NCI-H146 treated with DMSO at 0.1 percent for 48 hours (cell line): Measurements from ENCODE around the gene PLCXD1.
"Not testable (repeated sequence)": the region's sequence is repeated elsewhere in the genome, so short reads cannot be mapped to it uniquely, and the experiment has no call there.

Source experiments
- DNase-seq: peaks from one replicate; lab custom pipeline; 2025; ENCODE audit not compliant: unreplicated experiment; lab: John Stamatoyannopoulos, UW

Gene PLCXD1

DNA sequence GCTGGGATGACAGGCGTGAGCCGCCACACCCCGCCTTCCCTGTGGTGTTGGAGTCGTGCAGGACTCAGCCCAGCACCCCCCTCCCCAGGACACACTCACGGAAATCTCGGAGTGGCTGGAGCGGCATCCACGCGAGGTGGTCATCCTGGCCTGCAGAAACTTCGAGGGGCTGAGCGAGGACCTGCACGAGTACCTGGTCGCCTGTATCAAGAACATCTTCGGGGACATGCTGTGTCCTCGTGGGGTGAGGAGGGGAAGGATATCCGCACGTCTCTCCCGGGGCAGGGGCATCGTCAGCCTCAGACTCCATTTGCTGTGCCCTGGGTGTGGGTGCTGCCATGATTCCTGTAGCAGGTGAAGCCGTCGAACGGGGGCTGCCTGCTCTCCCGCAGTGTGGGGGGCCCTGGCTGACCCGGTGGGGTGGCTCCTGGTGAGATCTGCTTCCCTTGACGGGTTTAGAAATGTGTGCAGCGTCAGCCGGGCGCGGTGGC lies 10.3 kb downstream of the PLCXD1 start:
- no peak for DNase-seq

DNA sequence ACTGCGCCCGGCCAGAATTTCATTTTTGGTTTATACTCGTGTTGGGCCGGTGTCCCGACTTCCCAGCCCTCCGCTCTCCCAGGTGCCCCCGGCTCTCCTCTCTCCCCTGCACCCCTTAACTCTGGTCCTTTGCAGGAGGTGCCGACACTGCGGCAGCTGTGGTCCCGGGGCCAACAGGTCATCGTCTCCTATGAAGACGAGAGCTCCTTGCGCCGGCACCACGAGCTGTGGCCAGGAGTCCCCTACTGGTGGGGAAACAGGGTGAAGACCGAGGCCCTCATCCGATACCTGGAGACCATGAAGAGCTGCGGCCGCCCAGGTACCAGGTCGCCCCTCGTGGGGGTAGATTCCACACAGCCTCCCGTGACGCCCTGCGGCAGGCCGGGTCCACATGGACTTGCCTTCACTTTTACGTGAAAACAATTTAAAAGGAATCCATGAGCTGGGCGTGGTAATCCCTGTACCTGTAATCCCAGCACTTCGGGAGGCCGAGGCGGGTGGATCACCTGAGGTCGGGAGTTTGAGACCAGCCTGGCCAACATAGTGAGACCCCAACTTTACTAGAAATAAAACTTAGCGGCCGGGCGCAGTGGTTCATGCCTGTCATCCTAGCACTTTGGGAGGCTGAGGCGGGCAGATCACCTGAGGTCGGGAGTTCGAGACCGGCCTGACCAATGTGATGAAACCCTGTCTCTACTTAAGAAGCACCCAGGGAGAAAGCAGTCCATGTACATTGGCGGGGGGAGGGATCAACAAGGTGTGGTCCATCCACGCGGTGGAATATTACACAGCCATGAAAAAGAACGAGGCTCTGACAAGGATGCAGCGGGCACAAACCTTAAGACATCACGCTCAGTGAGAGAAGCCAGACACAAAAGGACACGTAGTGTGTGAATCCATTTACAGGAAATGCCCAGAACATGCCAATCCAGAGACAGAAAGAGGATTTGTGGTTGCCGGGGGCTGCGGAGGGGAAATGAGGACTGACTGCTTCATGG lies 12.0 kb downstream of the PLCXD1 start:
- no peak for DNase-seq

DNA sequence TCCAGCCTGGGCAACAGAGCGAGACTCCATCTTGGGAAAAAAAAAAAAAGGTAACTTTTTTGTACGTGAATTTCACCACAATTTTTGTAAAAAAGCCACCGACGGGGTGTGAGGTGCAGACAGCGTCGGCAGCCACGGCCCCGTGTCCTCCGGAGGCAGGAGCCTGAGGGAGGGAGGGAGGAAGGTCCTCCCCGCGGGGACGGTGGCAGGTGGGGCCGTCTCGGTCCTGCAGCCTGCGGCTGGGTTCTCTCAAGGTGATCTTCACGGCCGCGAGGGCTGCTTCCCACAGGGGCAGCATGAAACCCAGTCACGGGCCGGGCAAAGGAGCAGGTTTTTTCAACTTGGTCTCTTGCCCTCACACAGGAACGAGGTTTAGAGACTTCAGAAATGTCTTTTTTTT lies 14.0 kb downstream of the PLCXD1 start:
- no peak for DNase-seq

DNA sequence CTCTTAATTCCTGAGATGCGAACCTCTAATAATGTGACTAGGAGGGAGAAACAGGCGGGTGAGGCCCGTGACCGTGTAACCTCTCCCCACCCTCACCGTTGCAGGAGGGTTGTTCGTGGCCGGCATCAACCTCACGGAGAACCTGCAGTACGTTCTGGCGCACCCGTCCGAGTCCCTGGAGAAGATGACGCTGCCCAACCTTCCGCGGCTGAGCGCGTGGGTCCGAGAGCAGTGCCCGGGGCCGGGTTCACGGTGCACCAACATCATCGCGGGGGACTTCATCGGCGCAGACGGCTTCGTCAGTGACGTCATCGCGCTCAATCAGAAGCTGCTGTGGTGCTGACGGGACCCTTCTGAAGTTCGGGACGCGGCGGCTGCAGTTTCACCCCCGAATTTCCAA lies 17.8 kb downstream of the PLCXD1 start:
- DNase-seq, result no peak

DNA sequence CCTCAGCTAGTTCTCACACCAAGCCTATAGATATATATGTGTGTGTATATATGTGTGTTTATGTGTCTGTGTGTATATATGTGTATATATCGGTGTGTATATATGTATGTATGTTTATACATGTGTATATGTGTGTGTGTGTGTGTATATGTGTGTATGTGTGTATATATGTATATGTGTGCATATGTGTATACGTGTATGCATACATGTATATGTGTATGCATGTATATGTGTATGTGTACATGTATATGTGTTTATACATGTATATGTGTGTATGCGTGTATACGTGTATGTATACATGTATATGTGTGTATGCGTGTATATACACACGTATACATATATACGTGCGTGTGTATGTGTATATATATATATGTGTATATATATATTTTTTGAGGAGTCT lies 19.2 kb downstream of the PLCXD1 start:
- DNase-seq, result no peak

DNA sequence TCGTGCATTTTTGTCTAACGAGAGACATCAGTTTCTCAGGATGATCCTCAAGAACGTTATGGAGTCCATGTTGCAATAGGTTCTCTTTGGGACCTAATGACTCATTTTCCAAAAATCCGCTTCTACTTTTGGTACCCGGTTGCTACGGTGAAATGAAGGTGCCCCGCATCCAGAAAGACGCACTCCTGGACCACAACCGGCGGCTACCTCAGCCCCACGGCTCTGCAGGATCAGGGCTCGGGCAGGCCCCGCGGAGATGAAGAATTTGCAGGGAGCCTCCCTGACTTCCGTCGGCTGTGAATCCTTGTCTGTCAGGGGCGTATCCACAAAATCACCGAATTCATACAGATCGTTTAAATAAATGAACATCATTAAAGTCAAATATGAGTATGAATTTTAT lies 21.8 kb downstream of the PLCXD1 start:
- DNase-seq, result no peak

DNA sequence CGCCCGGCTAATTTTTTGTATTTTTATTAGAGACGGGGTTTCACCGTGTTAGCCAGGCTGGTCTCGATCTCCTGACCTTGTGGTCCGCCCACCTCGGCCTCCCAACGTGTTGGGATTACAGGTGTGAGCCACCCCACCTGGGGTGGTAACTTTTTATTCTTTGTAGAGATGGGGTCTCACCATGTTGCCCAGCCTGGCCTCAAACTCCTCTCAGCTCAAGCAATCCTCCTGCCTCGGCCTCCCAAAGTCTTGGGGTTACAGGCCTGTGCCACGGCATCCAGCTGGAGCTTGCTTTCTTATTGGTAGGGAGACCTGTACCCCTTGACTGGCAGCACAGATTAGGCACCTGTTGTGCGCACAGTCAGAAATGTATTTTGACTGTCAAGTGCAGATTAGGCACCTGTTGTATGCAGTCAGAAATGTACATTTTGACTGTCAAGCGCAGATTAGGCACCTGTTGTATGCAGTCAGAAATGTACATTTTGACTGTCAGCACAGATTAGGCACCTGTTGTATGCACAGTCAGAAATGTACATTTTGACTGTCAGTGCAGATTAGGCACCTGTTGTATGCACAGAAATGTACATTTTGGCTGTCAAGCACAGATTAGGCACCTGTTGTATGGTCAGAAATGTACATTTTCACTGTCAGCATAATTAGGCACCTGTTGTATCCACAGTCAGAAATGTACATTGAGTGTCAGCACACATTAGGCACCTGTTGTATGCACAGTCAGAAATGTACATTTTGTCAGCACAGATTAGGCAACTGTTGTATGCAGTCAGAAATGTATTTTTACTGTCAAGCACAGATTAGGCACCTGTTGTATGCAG lies 24.8 kb downstream of the PLCXD1 start:
- DNase-seq, result not testable (repeated sequence)

DNA sequence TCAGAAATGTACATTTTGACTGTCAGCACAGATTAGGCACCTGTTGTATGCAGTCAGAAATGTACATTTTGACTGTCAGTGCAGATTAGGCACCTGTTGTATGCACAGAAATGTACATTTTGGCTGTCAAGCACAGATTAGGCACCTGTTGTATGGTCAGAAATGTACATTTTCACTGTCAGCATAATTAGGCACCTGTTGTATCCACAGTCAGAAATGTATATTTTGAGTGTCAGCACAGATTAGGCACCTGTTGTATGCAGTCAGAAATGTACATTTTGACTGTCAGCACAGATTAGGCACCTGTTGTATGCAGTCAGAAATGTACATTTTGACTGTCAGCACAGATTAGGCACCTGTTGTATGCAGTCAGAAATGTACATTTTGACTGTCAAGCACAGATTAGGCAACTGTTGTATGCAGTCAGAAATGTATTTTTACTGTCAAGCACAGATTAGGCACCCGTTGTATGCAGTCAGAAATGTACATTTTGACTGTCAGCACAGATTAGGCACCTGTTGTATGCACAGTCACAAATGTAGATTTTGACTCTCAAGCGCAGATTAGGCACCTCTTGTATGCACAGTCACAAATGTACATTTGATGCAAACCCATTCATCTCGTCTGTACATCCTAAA lies 25.6 kb downstream of the PLCXD1 start:
- not testable (repeated sequence) for DNase-seq

DNA sequence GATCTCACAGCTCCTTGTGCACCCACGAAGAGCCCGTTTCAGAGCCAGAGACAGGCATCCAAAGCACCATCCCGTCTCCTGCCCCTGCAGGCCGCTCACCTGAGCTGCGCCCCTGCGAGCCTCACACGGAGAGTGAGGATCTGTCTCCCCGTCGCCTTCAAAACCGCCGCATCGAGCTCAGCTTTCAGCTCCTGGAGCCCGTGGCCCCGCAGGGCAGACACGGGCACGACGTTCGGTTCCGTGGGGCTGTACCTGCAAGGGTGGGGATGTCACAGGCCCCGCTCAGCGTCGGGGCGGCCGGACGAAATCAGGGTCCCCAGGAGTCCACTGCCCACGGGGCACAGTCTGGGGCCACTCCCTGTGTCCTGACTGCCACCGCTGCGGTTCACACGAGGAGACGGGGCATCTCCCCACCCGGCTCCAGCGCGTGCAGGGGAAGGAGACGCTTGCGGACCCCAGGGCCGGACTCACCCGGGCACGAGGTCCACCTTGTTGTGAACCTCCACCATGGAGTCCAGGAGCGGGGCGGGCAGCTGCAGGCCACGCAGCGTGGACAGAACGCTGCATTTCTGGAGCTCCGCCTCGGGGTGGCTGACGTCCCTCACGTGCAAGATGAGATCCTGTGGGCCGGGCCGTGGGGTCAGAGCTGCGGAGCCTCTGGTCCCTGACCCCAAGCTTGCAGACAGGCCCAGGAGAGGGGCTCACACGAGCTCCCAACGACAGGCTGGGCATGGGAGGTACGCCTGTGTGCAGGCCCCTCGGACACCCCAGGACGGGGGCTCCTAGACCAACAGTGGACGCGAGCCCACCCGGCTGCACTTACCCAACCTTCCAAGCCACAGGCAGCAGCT lies 26.3 kb downstream of the PLCXD1 start:
- DNase-seq, result no peak

DNA sequence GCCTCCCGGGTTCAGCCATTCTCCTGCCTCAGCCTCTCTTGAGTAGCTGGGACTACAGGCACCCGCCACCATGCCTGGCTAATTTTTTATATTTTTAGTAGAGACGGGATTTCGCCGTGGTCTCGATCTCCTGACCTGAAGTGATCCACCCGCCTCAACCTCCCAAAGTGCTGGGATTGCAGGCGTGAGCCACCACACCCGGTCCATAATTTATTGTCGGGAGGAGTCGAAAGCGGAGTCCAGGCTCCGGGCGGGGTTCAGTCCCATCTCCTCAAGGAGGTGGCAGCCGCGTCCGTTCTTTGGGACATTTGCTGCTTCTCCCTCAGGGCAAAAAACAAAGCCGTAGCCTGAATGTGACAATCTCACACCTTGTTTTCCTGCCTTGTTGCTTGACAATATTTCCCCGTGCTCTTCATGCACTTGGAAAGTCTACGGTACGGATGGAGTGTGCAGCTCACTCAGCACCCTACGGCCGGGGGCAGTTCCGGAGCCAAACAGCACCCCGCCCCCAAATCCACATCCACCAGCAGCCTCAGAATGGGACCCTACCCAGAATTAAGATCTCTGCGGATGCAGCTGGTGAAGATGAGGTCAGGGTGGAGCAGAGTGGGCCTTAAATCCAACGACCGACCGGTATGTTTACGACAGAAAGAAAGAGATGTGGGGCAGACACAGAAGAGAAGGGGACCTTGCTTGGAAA lies 27.8 kb downstream of the PLCXD1 start:
- no peak for DNase-seq

DNA sequence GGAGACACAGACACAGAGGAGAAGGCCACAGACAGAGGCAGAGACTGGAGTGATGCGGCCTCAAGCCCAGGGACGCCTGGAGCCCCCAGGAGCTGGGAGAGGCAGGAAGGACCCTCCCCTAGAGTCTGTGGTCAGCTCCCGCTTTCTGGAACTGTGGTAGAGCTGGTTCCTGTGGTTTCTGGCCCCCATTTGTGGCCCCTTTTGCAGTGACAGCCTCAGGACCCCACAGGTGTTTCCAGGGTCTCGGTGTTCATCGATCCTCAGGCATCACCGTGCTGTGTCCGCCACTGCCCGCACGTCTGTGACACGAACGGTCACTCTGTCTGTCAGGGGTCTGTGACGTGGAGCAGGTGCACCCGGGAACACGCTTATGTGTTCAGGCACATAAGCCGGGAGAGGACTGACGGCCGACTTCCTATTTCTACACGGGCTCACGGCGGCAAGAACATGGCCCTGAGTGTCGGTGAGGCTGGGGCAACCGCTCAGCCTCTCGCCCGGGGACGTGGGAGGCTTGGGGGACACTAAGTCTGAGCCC lies 29.5 kb downstream of the PLCXD1 start:
- DNase-seq, result no peak

DNA sequence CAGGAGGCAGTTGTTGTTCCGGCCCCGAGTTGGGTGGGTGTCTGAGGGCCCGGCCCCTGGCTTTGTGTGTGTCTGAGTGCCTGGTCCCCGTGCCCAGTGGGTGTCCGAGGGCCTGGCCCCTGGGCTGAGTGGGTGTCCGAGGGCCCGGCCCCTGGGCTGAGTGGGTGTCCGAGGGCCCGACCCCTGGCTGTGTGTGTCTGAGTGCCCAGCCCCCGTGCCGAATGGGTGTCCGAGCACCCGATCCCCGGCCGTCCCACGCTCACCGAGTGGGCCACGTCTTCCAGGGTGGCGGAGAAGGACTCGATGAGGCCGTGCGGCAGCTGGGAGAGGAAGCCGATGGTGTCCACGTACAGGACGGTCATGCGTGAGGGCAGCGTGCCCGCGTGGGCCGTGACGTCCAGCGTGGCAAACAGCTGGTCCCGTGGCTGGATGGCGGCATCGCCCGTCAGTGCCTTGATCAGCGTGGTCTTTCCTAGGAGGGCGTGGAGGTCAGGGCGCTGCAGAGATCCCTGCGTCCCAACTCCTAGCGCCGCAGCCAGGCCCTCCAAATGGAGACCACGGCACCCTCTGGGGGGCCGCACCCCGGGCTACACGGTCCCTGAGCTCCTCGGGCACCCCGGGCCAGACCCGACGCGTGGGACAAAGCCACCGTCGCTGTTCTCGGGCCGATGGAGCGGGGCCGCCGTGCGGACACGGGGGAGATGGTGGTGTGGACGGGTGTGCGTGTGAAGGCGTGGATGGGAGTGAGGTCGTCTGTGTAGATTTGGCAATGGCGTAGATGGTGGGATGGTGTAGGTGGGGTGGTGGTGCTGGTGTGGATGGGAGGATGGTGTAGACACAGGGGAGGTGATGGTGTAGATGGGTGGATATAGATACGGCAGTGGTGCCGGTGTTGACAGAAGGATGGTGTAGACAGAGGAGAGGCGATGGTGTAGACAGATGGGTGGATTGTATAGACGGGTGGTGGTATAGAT lies 30.3 kb downstream of the PLCXD1 start:
- no peak for DNase-seq

DNA sequence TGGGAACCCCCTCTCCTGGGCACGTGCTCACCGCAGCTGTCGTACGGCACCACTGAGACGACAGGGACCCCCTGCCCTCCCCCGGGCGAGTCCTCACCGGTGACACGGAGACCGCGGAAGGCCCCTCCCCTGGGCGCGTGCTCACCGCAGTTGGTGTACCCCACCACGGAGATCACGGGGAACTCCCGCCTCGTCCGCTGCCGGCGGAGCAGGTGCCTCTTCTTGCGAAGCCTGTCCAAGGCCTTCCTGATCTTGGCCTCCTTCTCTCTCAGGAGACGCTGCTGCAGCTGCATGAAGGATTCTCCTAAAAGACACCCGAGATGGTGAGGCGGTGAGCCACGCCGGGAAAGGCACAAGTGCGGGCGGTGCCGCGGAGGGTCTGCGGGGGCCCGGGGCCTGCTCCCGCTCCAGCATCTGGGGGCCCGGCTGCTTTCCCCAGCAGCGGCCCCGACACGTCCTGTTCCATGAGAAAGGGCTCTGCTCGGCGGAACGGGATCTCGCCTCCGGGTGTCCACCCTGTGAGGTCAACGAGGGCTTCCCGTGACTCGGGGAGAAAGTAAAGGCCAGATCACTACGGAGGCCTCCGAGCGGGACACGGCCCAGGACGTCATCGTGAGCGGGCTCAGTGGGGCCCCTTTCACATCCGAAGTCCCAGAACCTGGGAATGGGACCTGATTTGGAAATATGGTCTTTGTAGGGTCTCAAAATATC lies 31.6 kb downstream of the PLCXD1 start:
- DNase-seq, result no peak

DNA sequence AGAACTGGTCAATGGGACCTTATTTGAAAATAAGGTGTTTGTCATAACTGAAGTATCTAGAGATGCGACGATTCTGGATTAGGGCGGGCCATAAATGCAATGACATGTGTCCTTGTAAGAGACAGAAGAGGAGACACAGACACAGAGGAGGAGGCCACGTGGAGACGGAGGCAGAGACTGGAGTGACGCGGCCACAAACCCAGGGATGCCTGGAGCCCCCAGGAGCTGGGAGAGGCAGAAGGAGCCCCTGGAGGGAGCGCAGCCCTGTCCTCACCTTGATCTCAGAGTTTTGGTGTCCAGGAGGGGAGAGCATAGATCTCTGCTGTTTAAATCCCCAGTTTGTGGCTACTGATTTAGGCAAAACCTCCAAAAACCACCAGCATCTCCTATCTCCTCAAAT lies 32.4 kb downstream of the PLCXD1 start:
- DNase-seq, result no peak

DNA sequence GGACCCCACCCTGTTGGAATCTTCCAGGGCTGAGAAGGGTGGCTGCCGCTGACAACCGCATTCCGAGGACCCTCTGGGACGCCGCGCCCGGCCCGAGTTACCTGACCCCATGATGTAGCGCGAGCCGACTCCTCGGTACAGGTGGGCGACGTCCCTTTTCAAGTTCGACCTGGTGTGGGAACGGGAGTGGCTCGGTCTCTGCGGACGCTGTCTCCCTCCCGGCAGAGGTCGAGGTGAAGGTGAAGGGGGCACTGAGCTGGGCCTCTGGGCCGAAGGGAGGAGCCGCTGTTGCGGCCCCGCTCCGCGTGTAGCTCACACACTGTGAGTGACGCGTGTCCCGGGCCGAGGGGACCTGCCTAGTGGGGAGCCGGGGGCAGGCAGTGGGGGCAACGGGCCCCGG lies 32.9 kb downstream of the PLCXD1 start:
- DNase-seq, result no peak

DNA sequence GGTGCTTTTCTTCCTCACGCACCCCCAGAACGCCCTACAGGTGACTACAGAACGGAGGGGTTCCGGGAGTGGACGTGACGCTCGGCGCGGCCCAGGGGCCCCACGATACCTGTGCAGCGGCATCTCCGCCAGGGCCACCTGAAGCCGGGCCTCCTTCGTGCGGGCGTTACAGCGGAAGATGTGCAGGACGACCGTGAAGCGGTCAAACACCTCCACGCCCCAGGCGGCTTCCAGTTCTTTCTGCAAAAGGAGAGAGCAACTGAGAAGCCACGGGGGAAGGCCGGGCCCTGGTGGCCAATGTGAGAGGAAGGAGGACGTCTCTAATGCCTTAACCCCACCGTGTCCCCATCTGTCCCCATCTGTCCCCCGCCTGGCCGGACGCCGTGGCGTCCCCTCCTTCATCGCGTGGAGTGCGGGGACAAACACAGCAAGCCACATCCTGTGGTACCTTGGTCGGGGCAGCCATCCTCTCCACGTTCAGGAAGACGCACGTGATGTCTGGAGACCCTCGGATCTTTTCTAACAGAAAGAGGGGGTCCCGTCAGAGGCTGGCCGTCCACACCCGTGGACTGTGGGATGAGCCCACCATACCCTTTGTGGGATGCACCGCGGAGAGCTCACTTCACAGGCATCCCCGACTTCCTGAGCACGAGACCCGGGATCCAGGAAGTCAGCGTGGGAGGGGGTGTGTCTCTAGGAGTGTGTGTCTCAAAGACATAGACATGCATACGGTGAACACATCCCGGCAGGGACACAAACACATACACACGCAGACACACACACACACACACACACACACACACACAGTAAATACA lies 33.8 kb downstream of the PLCXD1 start:
- no peak for DNase-seq
